Stimulated activated CD4-positive, alpha-beta T cell treated with anti-CD3 and anti-CD28 coated beads, Interleukin-12 subunit alpha, Interleukin-12 subunit beta, amount 100 ng/mL, for 4 hours (primary cell): Measurements from ENCODE around the gene MGAT5.

Source experiments
- DNase-seq: peaks from one replicate; pipeline ENCODE4 v3.0.0-alpha.2; 2020

MGAT5 gene

GRCh38 chr2:134253804-134254203 is at the start of gene MGAT5:
TSS of gene MGAT5 (plus strand) at chr2:134254072. CDS start at chr2:134254404, 332 bp downstream.
- DNase-seq: no peak

- DNase-seq: no peak
These were observed 48.8 kb upstream of the MGAT5 start for GRCh38 chr2:134205087-134205486.

GRCh38 chr2:134206031-134206430 is 47.8 kb upstream of the MGAT5 start:
- no peak for DNase-seq

- DNase-seq: no peak
These were observed 47.3 kb upstream of the MGAT5 start for GRCh38 chr2:134206573-134206972.

- DNase-seq: peak; percentile 58
These were observed 46.2 kb upstream of the MGAT5 start for GRCh38 chr2:134207589-134208209.

- no peak for DNase-seq
These were observed 45.0 kb upstream of the MGAT5 start for GRCh38 chr2:134208825-134209224.

GRCh38 chr2:134212746-134213145 is 41.1 kb upstream of the MGAT5 start:
- DNase-seq: no peak

GRCh38 chr2:134216152-134216829 is 37.6 kb upstream of the MGAT5 start:
- no peak for DNase-seq

- no peak for DNase-seq
These were observed 36.5 kb upstream of the MGAT5 start for GRCh38 chr2:134217351-134217750.

- DNase-seq: no peak
These were observed 35.9 kb upstream of the MGAT5 start for GRCh38 chr2:134217924-134218323.

- no peak for DNase-seq
These were observed 35.5 kb upstream of the MGAT5 start for GRCh38 chr2:134218414-134218813.

GRCh38 chr2:134218930-134219658 is 34.8 kb upstream of the MGAT5 start:
- no peak for DNase-seq

GRCh38 chr2:134220344-134220974 is 33.4 kb upstream of the MGAT5 start:
- no peak for DNase-seq

- DNase-seq: no peak
These were observed 29.9 kb upstream of the MGAT5 start for GRCh38 chr2:134224005-134224404.

GRCh38 chr2:134225173-134225572 is 28.7 kb upstream of the MGAT5 start:
- DNase-seq: no peak

- DNase-seq: no peak
These were observed 28.0 kb upstream of the MGAT5 start for GRCh38 chr2:134225841-134226240.

- no peak for DNase-seq
These were observed 27.3 kb upstream of the MGAT5 start for GRCh38 chr2:134226601-134227000.

GRCh38 chr2:134227666-134228065 is 26.2 kb upstream of the MGAT5 start:
- no peak for DNase-seq

- no peak for DNase-seq
These were observed 25.4 kb upstream of the MGAT5 start for GRCh38 chr2:134228493-134228903.

- no peak for DNase-seq
These were observed 24.3 kb upstream of the MGAT5 start for GRCh38 chr2:134229540-134229939.

GRCh38 chr2:134230885-134231284 is 23.0 kb upstream of the MGAT5 start:
- DNase-seq: no peak

GRCh38 chr2:134231301-134231964 is 22.4 kb upstream of the MGAT5 start:
- DNase-seq: no peak

- DNase-seq: no peak
These were observed 21.9 kb upstream of the MGAT5 start for GRCh38 chr2:134231965-134232340.
